Spleen (tissue), 7 donors: ENCODE measurements around the gene TMC7.

Experiments used
- CTCF ChIP-seq, 11 experiments: fragments of 200-600 bp in 7 of 11; fragments of 450-650 bp in 4 of 11; sonication (generic) in 4 of 11; IDR thresholded peaks in 8 of 11; conservative IDR thresholded peaks in 3 of 11; 1 replicate in 7 of 11; 2 replicates in 4 of 11; pipeline versions ENCODE4 v1.4.0 to v1.8.0; 2016 to 2021; ENCODE audit warnings: antibody characterized with exemption in 11 of 11, inconsistent platforms in 4 of 11, mild to moderate bottlenecking in 1 of 11
- POLR2A ChIP-seq, 3 donors: fragments of 450-650 bp; IDR thresholded peaks; one replicate each; pipeline ENCODE4 v1.5.1; 2017; ENCODE audit warnings: antibody characterized with exemption in 3 of 3, mild to moderate bottlenecking in 1 of 3
- donor health status: DM: no; HTN: no; CAD: no; lungs with moderate emphysema.
- donor health status: DM: no; HTN: no; CAD: no.
- donor health status: DM: no; HTN: no; CAD: no.

- TF ChIP-seq POLR2A (IDR thresholded peaks at IDR 0.05), result no peak
- no peak for TF ChIP-seq CTCF (IDR thresholded peaks at IDR 0.05 in 8 of 11, conservative IDR thresholded peaks at IDR 0.05 in 3 of 11)
Measured at GRCh38 chr16:19092653-19093410, 109.1 kb downstream of the TMC7 start.
